Breast epithelium (tissue), 4 donors: ENCODE data around the gene SLC43A1. TPM values are rescaled to one million over a fixed set of nuclear protein-coding genes. Genes with fewer than 3 reads are reported as not detected.

Source experiments
- DNase-seq, 2 donors: peaks; one replicate each; pipeline ENCODE4 v3.0.0-alpha.2; 2019; ENCODE audit warnings: low spot score in 2 of 2
- H3K27ac ChIP-seq, 2 donors: fragments of 200-600 bp; sonication (generic) in 1 of 2; one replicate each; pipeline ENCODE4 v1.5.1; 2016 to 2019; ENCODE audit warnings: mild to moderate bottlenecking in 1 of 2
- H3K27me3 ChIP-seq, 2 donors: fragments of 200-600 bp; sonication (generic) in 1 of 2; one replicate each; pipeline versions ENCODE4 v1.5.1 to v1.6.0; 2017 to 2019; ENCODE audit warnings: control low read depth in 1 of 2, mild to moderate bottlenecking in 1 of 2
- H3K36me3 ChIP-seq: fragments of 200-600 bp; one replicate; pipeline ENCODE4 v1.5.1; 2019
- H3K4me1 ChIP-seq, 2 donors: fragments of 200-600 bp; sonication (generic); one replicate each; pipeline ENCODE4 v1.5.1; 2016 to 2019; ENCODE audit warnings: control low read depth in 1 of 2
- H3K4me3 ChIP-seq, 3 donors: fragments of 200-600 bp; sonication (generic); 1 replicate in 2 of 3; 2 replicates in 1 of 3; pipeline ENCODE4 v1.5.1; 2016 to 2019; ENCODE audit warnings: mild to moderate bottlenecking in 3 of 3, moderate library complexity in 2 of 3
- H3K9me3 ChIP-seq, 2 donors: fragments of 200-600 bp; sonication (generic) in 1 of 2; one replicate each; pipeline ENCODE4 v1.5.1; 2016 to 2019; ENCODE audit warnings: control low read depth in 1 of 2
- POLR2A ChIP-seq: fragments of 450-650 bp; IDR thresholded peaks from one replicate; pipeline ENCODE4 v1.6.1; 2016; ENCODE audit warnings: antibody characterized with exemption, mild to moderate bottlenecking, moderate library complexity
- POLR2AphosphoS5 ChIP-seq, 3 donors: sonication (generic); formaldehyde crosslinking; IDR thresholded peaks; one replicate each; pipeline ENCODE4 v1.6.1; 2017; ENCODE audit warnings: antibody characterized with exemption in 3 of 3
- intact Hi-C: fragments of 100-400 bp; cut with DNase I; formaldehyde crosslinking; loops from one replicate; pipeline ENCODE4 v1.15.1; 2023; ENCODE audit warnings: low total_unique reads
- total RNA-seq, 3 donors: library from RNA; depleted of rRNA; stranded (reverse); fragments of >200 nt; gene quantifications; one replicate each; pipeline ENCODE4 v1.1.0, GENCODE V29; 2016
- TF ChIP-seq, protein P1 (sequence below), 3 donors: fragments of 450-650 bp; IDR thresholded peaks; one replicate each; pipeline ENCODE4 v1.5.1; 2016 to 2017; ENCODE audit warnings: antibody characterized with exemption in 3 of 3, mild to moderate bottlenecking in 3 of 3, moderate library complexity in 3 of 3

The SLC43A1 gene
- total RNA-seq, 3 donors from 2014 or later, result 12.0 to 23.4 (median 13.4) TPM

DNA sequence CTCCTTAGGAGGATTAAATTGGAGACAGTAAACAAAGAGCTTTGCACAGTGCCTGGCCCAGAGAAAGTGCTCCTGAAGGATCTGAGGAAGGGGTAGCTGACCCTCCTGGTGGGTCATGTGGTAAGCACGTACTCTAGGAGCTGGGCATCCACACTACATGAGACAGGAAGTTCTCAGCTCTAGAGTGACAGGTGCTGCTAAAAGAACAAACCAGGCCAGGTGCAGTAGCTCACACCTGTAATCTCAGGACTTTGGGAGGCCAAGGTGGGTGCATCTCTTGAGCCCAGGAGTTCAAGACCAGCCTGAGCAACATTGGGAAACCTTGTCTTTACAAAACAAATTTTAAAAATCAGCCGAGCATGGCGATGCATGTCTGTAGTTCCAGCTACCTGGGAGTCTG is 13.1 kb downstream of the SLC43A1 start:
- no peak for DNase-seq
- intact Hi-C loops, result no loop called here
- TF ChIP-seq, protein P1, sequence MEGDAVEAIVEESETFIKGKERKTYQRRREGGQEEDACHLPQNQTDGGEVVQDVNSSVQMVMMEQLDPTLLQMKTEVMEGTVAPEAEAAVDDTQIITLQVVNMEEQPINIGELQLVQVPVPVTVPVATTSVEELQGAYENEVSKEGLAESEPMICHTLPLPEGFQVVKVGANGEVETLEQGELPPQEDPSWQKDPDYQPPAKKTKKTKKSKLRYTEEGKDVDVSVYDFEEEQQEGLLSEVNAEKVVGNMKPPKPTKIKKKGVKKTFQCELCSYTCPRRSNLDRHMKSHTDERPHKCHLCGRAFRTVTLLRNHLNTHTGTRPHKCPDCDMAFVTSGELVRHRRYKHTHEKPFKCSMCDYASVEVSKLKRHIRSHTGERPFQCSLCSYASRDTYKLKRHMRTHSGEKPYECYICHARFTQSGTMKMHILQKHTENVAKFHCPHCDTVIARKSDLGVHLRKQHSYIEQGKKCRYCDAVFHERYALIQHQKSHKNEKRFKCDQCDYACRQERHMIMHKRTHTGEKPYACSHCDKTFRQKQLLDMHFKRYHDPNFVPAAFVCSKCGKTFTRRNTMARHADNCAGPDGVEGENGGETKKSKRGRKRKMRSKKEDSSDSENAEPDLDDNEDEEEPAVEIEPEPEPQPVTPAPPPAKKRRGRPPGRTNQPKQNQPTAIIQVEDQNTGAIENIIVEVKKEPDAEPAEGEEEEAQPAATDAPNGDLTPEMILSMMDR (IDR thresholded peaks at IDR 0.05), result no peak
- no peak for TF ChIP-seq POLR2AphosphoS5 (IDR thresholded peaks at IDR 0.05)
- TF ChIP-seq POLR2A, result no peak
- Histone ChIP-seq H3K9me3 (no peaks in the 10 kb centered on the region), H3K27me3 (no peaks in the 10 kb centered on the region), H3K27ac (no peak overlapping the region), H3K36me3 (no peaks in the 10 kb centered on the region), H3K4me3 (no peak overlapping the region), H3K4me1 (no peaks in the 10 kb centered on the region)

DNA sequence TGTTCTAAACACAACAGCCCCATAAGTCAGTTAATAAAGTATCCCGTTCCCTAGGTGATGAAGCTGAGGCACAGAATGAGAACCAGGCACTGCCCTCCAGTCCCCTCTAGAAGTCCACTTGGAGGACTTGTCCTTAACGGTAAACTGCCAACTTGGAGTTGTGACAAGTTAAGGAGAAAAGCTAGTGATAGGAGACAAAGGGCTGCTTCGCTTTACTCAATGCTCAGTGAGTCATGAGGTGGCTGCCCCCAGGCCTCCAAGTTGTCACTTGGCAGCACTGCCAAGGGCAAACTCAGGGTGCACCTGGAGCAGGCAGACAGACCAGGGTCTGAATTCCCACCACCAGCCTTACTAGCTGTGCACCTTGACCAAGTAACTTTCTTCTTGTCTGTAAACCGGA is 13.5 kb downstream of the SLC43A1 start:
- Histone ChIP-seq H3K27ac (no peak overlapping the region), H3K4me3 (no peak overlapping the region), H3K36me3 (no peaks in the 10 kb centered on the region), H3K9me3 (no peaks in the 10 kb centered on the region), H3K27me3 (no peaks in the 10 kb centered on the region), H3K4me1 (no peaks in the 10 kb centered on the region)
- DNase-seq, result no peak
- intact Hi-C loops, result no loop called here
- TF ChIP-seq, protein P1 (IDR thresholded peaks at IDR 0.05), result no peak
- TF ChIP-seq POLR2A (no peak), POLR2AphosphoS5 (IDR thresholded peaks at IDR 0.05) (no peak)

DNA sequence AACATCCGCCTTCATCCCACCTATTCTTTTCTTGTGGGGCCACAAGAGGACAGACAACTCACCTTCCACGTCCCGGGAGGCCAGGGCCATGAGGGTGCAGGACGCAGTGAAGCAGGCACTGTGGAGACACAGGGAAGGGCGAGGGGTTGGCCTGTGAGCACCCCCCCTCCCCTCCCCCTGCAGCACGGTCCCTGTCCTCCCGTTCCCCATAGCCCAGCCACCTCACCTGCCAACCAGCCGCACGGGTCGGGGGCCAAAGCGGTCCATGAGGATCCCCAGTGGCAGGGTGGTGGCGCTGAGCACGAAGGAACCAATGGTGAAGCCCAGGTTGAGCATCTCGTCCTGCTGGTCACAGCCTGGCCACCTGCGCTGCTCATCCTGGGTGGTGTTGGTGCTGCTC is 14.6 kb downstream of the SLC43A1 start:
- Histone ChIP-seq H3K27me3 (no peaks in the 10 kb centered on the region), H3K36me3 (no peaks in the 10 kb centered on the region), H3K4me1 (no peaks in the 10 kb centered on the region), H3K4me3 (no peak overlapping the region), H3K9me3 (no peaks in the 10 kb centered on the region), H3K27ac (no peak overlapping the region)
- DNase-seq, result no peak
- intact Hi-C loops, result no loop called here
- TF ChIP-seq, protein P1 (IDR thresholded peaks at IDR 0.05), result no peak
- TF ChIP-seq POLR2AphosphoS5 (IDR thresholded peaks at IDR 0.05) (no peak), POLR2A (no peak)

DNA sequence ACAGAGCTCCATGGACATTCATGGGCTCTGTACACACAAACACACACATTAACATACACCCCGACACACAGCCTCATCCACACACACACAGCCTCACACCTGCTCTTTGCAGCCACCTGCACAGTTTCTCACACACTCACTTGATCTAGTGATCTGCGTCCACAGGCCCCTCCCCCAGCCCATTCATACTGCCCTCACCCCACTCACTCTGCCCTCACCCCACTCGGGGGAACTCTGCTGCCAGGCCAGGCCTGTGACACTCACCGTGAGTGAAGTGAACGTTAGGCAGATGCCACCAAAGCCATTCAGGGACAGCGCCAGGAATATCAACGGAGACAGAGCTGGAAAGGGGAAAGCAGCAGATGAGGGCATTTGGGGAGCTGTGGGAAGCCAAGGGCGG is 15.0 kb downstream of the SLC43A1 start:
- intact Hi-C loops, result no loop called here
- H3K36me3 ChIP-seq, result no peaks in the 10 kb centered on the region
- no peaks in the 10 kb centered on the region for H3K4me1 ChIP-seq
- TF ChIP-seq POLR2AphosphoS5 (IDR thresholded peaks at IDR 0.05), result no peak
- TF ChIP-seq POLR2A, result no peak
- TF ChIP-seq, protein P1 (IDR thresholded peaks at IDR 0.05), result no peak
- no peaks in the 10 kb centered on the region for H3K27me3 ChIP-seq
- no peaks in the 10 kb centered on the region for H3K9me3 ChIP-seq
- peak overlapping the region; percentile 69 to 82 for H3K27ac ChIP-seq
- no peak overlapping the region for H3K4me3 ChIP-seq
- DNase-seq, result no peak

DNA sequence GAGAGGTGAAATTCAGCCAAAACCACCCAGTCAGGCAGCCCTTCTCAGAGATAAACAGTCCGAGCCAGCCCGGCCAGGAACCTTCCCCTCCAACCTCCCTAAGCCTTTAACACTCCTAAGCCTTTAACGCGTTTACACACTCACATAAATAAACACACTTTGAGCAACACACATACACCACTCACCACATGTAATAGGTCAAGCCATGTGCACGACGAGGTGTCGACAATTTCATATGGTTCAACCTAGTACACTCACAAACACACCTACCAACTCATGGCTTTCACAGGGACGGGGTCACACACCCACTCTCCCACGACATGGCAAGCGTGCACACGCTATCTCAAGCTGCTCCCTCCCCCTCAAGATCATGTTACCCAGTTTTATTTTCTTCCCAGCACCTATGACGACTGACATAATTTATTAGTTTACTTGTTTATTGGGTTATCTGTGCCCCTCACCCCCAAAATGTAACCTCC is 15.5 kb downstream of the SLC43A1 start:
- no peak for DNase-seq
- TF ChIP-seq POLR2AphosphoS5 (IDR thresholded peaks at IDR 0.05), result no peak
- no peak for TF ChIP-seq POLR2A
- TF ChIP-seq, protein P1 (IDR thresholded peaks at IDR 0.05), result no peak
- H3K27me3 ChIP-seq, result no peaks in the 10 kb centered on the region
- H3K9me3 ChIP-seq, result no peaks in the 10 kb centered on the region
- H3K36me3 ChIP-seq, result no peaks in the 10 kb centered on the region
- no peaks in the 10 kb centered on the region for H3K4me1 ChIP-seq
- intact Hi-C loops, result no loop called here
- H3K4me3 ChIP-seq, result peak overlapping the region; percentile 14 to 58 (median 44)
- H3K27ac ChIP-seq, result peak overlapping the region; percentile 69 to 82
